GM18508 (cell line): ENCODE measurements around the gene MT3.

Experiments
- ATAC-seq: cut with Tn5 transposase; IDR thresholded peaks from one replicate; pipeline ENCODE4 v1.9.1; 2021; ENCODE audit warnings: moderate number of reproducible peaks; ENCODE audit not compliant: insufficient read depth, unreplicated experiment

MT3 gene

GRCh38 chr16:56589141-56590039, at the start of gene MT3:
Gene MT3, plus strand, starts transcription at chr16:56589528. Its CDS starts 63 bp downstream, at chr16:56589591.
- ATAC-seq: no peak

DNA sequence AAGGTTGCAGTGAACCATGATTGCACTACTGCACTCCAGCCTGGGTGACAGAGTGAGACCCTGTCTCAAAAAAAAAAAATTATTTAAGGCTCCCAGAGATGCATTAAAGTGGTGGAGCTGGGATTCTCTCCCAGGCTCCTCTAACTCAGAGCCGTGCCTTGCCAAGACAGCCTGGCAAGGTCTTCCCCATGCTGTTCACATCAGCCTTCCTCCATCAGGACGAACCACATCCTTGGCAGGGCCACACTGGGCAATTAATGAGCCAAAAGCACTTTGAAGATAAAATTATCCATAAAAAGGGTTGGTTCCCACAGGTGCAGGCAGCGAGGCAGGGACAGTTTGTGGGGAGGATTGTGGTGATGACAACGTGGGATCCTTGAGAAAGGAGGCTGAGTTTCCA, 49.7 kb upstream of the MT3 start:
- ATAC-seq: no peak

GRCh38 chr16:56542039-56542438, 47.3 kb upstream of the MT3 start:
- ATAC-seq: no peak

DNA sequence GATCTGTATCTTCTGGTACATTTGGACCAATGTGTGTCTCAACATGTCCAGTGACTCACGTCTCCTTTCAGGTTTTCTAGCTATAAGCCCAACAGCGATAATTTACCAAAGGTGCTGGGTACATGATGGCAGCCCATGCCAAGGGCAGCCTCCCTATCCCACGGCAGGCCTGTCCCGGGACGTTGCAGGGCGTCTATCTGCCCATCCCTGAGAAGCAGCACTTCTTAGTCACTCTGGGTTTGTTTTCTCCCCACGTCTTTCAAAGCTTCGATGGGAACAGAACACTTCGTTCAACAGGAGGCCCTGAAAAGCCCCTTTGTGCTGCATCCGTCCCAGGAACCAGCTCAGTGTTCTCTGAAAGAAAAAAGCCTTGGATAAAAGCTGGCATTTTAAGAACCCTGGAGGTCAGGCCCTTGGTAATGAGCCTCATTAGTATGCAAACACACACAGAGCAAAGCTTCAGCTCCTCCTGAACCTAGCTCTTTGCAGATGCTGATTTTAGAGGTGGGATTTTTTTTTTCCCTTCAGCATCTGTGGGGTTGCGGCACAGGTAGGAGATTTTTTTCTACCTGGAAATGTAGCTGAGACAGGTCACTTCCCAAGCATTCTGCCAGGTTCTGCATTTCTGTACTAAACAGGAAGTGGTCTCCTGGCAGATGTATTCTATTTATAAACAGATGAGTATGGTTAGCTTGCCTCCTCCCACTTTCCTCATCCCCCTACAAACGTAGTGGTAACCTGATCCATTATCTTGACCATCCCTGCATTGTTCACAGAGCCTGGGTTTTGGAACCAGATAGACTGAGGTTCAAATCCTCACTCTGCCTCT, 42.0 kb upstream of the MT3 start:
- ATAC-seq: no peak

DNA sequence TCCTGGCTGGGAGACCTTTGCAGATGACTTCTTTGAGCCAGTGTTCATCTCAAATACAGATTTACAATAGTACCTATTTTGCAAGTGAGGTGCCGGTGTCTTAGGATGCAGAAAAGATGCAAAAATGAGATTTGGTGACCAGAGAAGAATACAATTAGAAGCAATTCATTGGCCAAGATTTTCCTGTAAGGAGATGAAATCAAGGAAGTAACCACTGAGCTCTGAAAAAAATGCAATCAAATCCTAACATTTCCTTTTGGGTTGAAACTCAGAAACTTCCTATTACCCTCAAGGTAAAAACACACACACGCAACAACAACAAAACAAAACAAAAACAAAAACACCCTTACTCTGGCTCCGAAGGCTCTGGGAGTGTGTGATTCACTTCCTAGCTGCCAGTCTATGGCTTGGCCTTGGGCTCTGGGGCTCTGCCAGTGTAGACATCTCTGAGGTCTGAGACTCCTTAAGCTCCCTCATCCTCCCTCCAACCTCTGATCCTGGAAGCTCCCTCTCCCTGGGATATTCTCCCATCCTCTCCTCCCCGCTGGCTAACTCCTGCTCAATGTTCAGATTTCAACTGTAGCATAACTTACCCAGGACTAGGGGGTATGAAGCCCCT, 41.3 kb upstream of the MT3 start:
- ATAC-seq: no peak

- no peak for ATAC-seq
These were observed 40.2 kb upstream of the MT3 start for GRCh38 chr16:56549161-56549560.

GRCh38 chr16:56549744-56550385, 39.5 kb upstream of the MT3 start:
- ATAC-seq: no peak

DNA sequence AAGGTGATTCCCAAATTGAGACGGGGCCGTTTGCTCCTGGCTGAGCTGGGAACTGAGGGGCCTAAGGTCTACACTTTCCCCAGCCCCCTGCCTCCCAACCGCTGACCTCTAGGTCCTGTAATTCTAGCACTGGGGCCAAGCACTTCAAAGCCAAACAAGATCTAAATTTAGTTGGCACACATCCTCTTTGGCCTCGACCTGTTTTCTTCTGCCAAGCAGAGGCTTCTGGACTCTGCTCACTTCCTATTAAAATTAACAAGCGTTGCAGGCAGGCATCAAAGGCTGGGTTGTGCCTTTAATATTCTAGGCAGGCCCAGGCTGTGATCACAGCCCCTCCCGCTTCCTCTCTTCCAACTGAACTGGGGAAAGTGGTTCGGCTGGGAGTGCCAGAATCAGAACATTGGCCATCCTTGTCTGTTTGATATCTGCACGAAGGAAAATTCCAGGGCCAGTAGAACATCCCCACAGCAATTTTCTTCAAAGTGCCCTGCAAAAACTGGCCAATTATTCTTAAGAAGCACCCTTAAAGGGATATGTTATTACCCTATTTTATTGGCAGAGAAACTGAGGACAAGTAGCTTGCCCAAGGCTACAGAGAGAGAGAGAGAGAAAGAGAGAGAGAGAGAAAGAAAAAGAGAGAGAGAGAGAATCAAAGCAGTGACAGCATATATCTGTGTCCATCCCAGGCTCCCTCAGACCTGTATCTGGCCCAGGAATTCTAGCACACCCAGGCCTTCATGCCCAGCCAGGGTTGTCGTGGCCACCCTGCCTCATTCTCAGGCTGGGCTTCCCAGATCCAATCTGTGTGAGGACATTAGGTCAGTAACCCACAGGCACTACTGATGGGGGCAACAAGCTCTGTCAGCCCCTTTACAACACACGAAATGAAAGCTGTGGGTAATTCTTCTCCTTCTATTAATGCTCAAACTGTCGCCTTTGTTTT, 37.3 kb upstream of the MT3 start:
- ATAC-seq: no peak

GRCh38 chr16:56554441-56554840, 34.9 kb upstream of the MT3 start:
- no peak for ATAC-seq

GRCh38 chr16:56558024-56558747, 31.1 kb upstream of the MT3 start:
- no peak for ATAC-seq

DNA sequence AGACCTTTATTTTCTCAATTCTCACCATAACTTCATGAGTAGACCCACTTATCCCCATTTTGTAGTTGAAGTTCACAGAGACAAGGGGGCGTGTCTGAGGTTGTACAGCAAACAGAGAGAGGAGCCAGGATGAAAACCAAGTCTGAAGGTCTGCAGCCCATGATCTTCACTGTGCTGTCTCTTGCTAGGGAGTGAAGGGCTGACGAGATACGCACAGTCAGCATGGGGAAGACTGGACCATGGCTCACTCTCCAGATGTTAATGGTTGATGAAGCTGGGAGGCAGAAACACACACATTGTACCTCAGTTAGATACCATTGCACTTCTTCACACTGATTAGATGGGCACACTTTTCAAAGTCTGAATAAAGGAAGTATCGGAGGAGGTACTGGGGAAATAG, 30.2 kb upstream of the MT3 start:
- ATAC-seq: no peak

- no peak for ATAC-seq
These were observed 28.9 kb upstream of the MT3 start for GRCh38 chr16:56560447-56560846.

DNA sequence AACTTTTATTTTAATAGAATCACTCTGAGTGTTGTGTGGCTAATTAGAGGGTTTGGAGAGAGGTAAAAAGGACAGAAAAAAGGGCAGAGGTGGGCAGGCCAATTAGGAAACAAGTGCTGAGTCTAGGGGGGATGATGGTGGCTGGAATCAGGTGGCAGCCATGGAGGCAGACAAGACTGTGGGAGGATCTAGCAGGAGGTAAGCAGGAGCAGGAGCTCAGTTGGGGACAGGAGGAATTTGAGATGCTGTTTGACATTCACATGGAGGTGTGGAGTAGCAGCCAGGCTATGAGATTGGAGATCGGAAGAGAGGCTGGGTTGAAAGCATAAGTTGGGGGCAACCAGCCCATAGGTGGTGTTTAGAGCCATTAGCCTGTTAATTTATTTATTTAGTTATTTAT, 28.2 kb upstream of the MT3 start:
- no peak for ATAC-seq

DNA sequence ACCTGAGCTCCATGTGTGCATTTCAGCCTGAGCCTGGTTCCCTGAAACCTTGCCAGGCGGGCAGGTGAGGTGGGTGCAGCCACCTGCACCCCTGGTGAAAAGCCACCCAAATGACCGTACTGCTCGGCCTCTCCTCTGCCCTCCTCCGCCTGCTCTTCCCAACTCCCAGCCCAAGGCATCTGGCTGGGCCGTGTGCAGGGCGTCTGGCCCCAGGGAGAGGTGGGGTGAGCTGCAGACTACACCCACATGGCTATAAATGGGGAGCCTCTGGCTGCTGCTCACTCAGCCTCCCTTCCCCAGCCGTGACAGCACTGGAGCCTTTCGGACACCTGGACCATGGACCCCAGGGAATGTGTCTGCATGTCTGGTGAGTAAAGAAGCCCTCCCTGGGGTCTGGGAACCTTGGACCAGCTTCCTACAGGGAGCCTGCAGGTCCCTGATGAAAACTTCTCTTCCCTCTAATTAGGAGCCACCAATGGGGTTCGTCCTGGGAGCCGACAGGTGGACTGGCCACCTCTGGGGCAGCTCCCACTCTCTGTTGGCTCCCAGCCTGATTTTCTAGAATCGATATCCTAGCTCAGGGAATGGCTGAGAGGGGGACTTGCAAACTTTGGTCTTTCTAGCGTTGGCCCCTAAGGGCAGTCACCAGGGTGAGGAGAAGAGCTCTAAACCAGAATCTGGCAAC, 24.4 kb upstream of the MT3 start, which contains the start of gene MT4:
MT4 (plus strand) TSS at position 281 of the 685 bp plus-strand sequence; CDS start at position 337, 56 bp downstream.
- no peak for ATAC-seq

- no peak for ATAC-seq
These were observed 19.4 kb upstream of the MT3 start for GRCh38 chr16:56569971-56570370.

DNA sequence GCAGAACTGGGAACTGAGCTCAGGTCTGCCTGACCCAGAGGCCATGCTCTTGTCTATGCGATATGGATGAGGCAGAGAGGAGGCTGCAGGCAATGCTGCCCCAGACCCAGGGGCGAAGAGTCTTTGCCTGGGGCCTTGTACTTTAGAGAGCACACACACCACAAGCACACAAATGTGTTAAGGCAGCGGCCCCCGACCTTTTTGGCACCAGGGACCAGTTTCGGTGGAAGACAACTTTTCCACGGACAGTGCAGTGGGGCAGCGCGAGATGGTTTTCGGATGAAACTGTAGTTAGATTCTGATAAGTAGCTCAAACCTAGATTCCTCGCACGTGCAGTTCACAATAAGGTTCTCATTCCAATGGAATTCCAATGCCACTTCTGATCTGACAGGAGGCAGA, 17.8 kb upstream of the MT3 start:
- ATAC-seq: no peak

- no peak for ATAC-seq
These were observed 14.7 kb upstream of the MT3 start for GRCh38 chr16:56574625-56575024.
